HepG2 (cell line): ENCODE results near the gene NAT9. TPM values are rescaled to one million over a fixed set of nuclear protein-coding genes. Genes with fewer than 3 reads are reported as not detected.

Source experiments
- ATAC-seq: fragments of 200-7000 bp; cut with Tn5 transposase; 3 replicates; pipeline ENCODE4 v1.9.1; 2020; ENCODE audit warnings: mild to moderate bottlenecking, moderate library complexity
- BruUV-seq: library from RNA; stranded (reverse); fragments of 400-500 nt; replicated peaks from 2 replicates; lab custom pipeline; 2021; lab: Mats Ljungman, UMichigan
- CTCF ChIA-PET: fragments of 300-600 bp; formaldehyde crosslinking; extraction: SDS; loops from one replicate; lab custom pipeline; 2021; ENCODE audit warnings: low total read pairs, inconsistent platforms, low intra/inter-chr PET ratio; lab: Yijun Ruan, JAX
- POLR2A ChIA-PET: fragments of 350-600 bp; sonication (Branson Sonifier 250); formaldehyde crosslinking; loops from one replicate; lab custom pipeline; 2020; ENCODE audit warnings: antibody characterized with exemption, inconsistent platforms; lab: Yijun Ruan, JAX
- DNase-seq: peaks from one replicate; pipeline ENCODE4 v3.0.0-alpha.2; 2015; ENCODE audit warnings: low spot score
- FAIRE-seq: peaks from 3 replicates; lab custom pipeline; 2011; peaks lifted over from hg19 to GRCh38; lab: Jason Lieb, UNC
- H2AFZ ChIP-seq: one replicate; pipeline ENCODE4 v1.6.1; 2011; ENCODE audit warnings: low read length, inconsistent platforms
- H3K27ac ChIP-seq: fragments of 300-600 bp; 3 replicates; pipeline ENCODE4 v1.8.0; 2011; ENCODE audit warnings: mixed run types, mild to moderate bottlenecking, mixed read lengths, low read length, inconsistent platforms; ENCODE audit not compliant: insufficient read depth; ENCODE audit errors: extremely low read length
- H3K27me3 ChIP-seq, 2 experiments: fragments of 200-600 bp in 1 of 2; 2 replicates in 1 of 2; 3 replicates in 1 of 2; pipeline versions ENCODE4 v1.6.0 to v1.8.0; 2011; ENCODE audit warnings: low read length in 2 of 2, mild to moderate bottlenecking in 2 of 2, moderate library complexity in 2 of 2, inconsistent platforms in 1 of 2; ENCODE audit not compliant: insufficient read depth in 2 of 2, control insufficient read depth in 1 of 2
- H3K36me3 ChIP-seq, 2 experiments: fragments of 200-600 bp in 1 of 2; replicated peaks in 1 of 2; 2 replicates in 1 of 2; 3 replicates in 1 of 2; pipeline versions ENCODE4 v1.5.1 to v1.8.0; 2011; ENCODE audit warnings: low read length in 2 of 2, inconsistent platforms in 1 of 2; ENCODE audit not compliant: insufficient read depth in 2 of 2, control insufficient read depth in 1 of 2
- H3K4me1 ChIP-seq: 2 replicates; pipeline ENCODE4 v1.5.1; 2012; ENCODE audit warnings: low read length, inconsistent platforms; ENCODE audit not compliant: insufficient read depth
- H3K4me2 ChIP-seq: 2 replicates; pipeline ENCODE4 v1.6.0; 2011; ENCODE audit warnings: low read depth, low read length, inconsistent platforms
- H3K4me3 ChIP-seq, 3 experiments: fragments of 200-600 bp in 1 of 3; sonication (generic), shearing (Covaris generic) in 1 of 3; replicated peaks in 1 of 3; 2 replicates each; pipeline ENCODE4 v1.5.1; 2011 to 2016; ENCODE audit warnings: low read length in 3 of 3, inconsistent platforms in 2 of 3, low read depth in 2 of 3, mild to moderate bottlenecking in 2 of 3, control low read depth in 1 of 3, mixed read lengths in 1 of 3; ENCODE audit not compliant: insufficient read depth in 1 of 3
- H3K79me2 ChIP-seq: one replicate; pipeline ENCODE4 v1.6.1; 2011; ENCODE audit warnings: low read length, inconsistent platforms; ENCODE audit not compliant: insufficient read depth
- H3K9ac ChIP-seq: 2 replicates; pipeline ENCODE4 v1.6.0; 2011; ENCODE audit warnings: mild to moderate bottlenecking, low read depth, low read length, inconsistent platforms; ENCODE audit not compliant: insufficient read depth
- H3K9me3 ChIP-seq: 2 replicates; pipeline ENCODE4 v1.5.1; 2012; ENCODE audit warnings: mild to moderate bottlenecking, low read length
- H4K20me1 ChIP-seq: 2 replicates; pipeline ENCODE4 v1.6.0; 2011; ENCODE audit warnings: inconsistent platforms, mild to moderate bottlenecking, low read length, moderate library complexity; ENCODE audit not compliant: insufficient read depth
- EEA1 ChIP-seq: sonication (generic); formaldehyde crosslinking; IDR thresholded peaks from 2 replicates; pipeline ENCODE4 v1.5.1; 2020; ENCODE audit warnings: mild to moderate bottlenecking, missing genetic modification reagents, borderline replicate concordance
- FOXO1 ChIP-seq: sonication (generic); formaldehyde crosslinking; IDR thresholded peaks from 2 replicates; pipeline ENCODE4 v1.4.0; 2020; ENCODE audit warnings: missing genetic modification reagents
- HNRNPH1 ChIP-seq: fragments of 200-400 bp; formaldehyde crosslinking; optimal IDR thresholded peaks from 2 replicates; pipeline ENCODE3; 2017; ENCODE audit warnings: mild to moderate bottlenecking, low read depth, low read length
- IKZF5 ChIP-seq: IDR thresholded peaks from 2 replicates; pipeline ENCODE4 v1.6.1; 2018; ENCODE audit warnings: missing genetic modification reagents, mild to moderate bottlenecking, missing compliant biosample characterization
- PAX8 ChIP-seq: sonication (generic); formaldehyde crosslinking; IDR thresholded peaks from 2 replicates; pipeline ENCODE4 v1.8.0; 2022; ENCODE audit warnings: mild to moderate bottlenecking, missing genetic modification reagents, borderline replicate concordance
- SAP130 ChIP-seq: IDR thresholded peaks from 2 replicates; pipeline ENCODE4 v1.6.1; 2016; ENCODE audit warnings: low read depth
- SP2 ChIP-seq: sonication (generic); formaldehyde crosslinking; IDR thresholded peaks from 2 replicates; pipeline ENCODE4 v1.5.1; 2020; ENCODE audit warnings: mild to moderate bottlenecking, missing genetic modification reagents
- SP4 ChIP-seq: sonication (generic); formaldehyde crosslinking; IDR thresholded peaks from 2 replicates; pipeline ENCODE4 v1.8.1; 2023; ENCODE audit warnings: mild to moderate bottlenecking, missing genetic modification reagents
- SRF ChIP-seq: IDR thresholded peaks from 2 replicates; pipeline ENCODE4 v1.6.1; 2011; ENCODE audit warnings: mild to moderate bottlenecking, low read depth, low read length, moderate library complexity
- SUZ12 ChIP-seq: fragments of 150-350 bp; IDR thresholded peaks from 2 replicates; pipeline ENCODE4 v1.6.1; 2014; ENCODE audit warnings: low read depth, low read length
- ZNF225 ChIP-seq: sonication (generic); formaldehyde crosslinking; IDR thresholded peaks from 2 replicates; pipeline ENCODE4 v1.4.0; 2020; ENCODE audit warnings: mild to moderate bottlenecking, missing genetic modification reagents
- ZNF414 ChIP-seq: sonication (generic); formaldehyde crosslinking; IDR thresholded peaks from 2 replicates; pipeline ENCODE4 v1.5.0; 2020; ENCODE audit warnings: missing genetic modification reagents
- ZNF430 ChIP-seq: sonication (generic); formaldehyde crosslinking; IDR thresholded peaks from 2 replicates; pipeline ENCODE4 v1.9.0; 2021; ENCODE audit warnings: mild to moderate bottlenecking, missing genetic modification reagents
- ZNF550 ChIP-seq: sonication (generic); formaldehyde crosslinking; IDR thresholded peaks from 2 replicates; pipeline ENCODE4 v1.4.0; 2020; ENCODE audit warnings: mild to moderate bottlenecking, missing genetic modification reagents, borderline replicate concordance
- ZNF780A ChIP-seq: sonication (generic); formaldehyde crosslinking; IDR thresholded peaks from 2 replicates; pipeline ENCODE4 v1.8.0; 2022; ENCODE audit warnings: mild to moderate bottlenecking, missing genetic modification reagents, moderate library complexity
- WGBS: methylation state at CpG from one replicate; pipeline ENCODE4 v1.1.6; 2017; ENCODE audit warnings: low lambda C conversion rate; 5-methylcytosine and 5-hydroxymethylcytosine counted together
- in situ Hi-C: cut with HindIII; loops from 2 replicates; pipeline ENCODE4 v1.10.0; 2017; ENCODE audit warnings: low pct_unique_long_range_greater_than_20kb; ENCODE audit not compliant: extremely low pct_ligation_motif_present
- intact Hi-C: fragments of 100-400 bp; cut with micrococcal nuclease; formaldehyde crosslinking; loops from one replicate; pipeline ENCODE4 v1.10.0; 2022; ENCODE audit not compliant: unreplicated experiment
- polyA plus RNA-seq, 8 experiments: library from polyadenylated mRNA; depleted of rRNA in 3 of 8; stranded (reverse) in 7 of 8; unstranded in 1 of 8; fragments of >200 nt; fragmentation: Illumina TruSeq in 4 of 8; extraction: Trizol in 4 of 8; gene quantifications; 2 replicates each; pipeline versions ENCODE4 v1.2.1 to v1.2.3, GENCODE V29; 2011 to 2016; ENCODE audit warnings: low read depth in 4 of 8, missing spikeins in 1 of 8, mixed read lengths in 1 of 8; ENCODE audit not compliant: insufficient read depth in 1 of 8
- total RNA-seq, 5 experiments: library from RNA; depleted of rRNA; stranded (reverse); fragments of >200 nt; fragmentation: Illumina TruSeq; extraction: Trizol; gene quantifications; 2 replicates each; pipeline ENCODE4 v1.2.3, GENCODE V29; 2016; ENCODE audit warnings: low read depth in 1 of 5
- TF ChIP-seq, protein P1 (sequence below): sonication (generic); formaldehyde crosslinking; IDR thresholded peaks from 2 replicates; pipeline ENCODE4 v1.8.1; 2023; ENCODE audit warnings: missing genetic modification reagents, mild to moderate bottlenecking, borderline replicate concordance

The NAT9 gene
- total and polyA plus RNA-seq, 2 of the 13 experiments (the other 11 are each of a cell fraction or from before 2014, with no cell fraction given), result 39.7 to 44.2 TPM

- no TSS peak for BruUV-seq
Observed at GRCh38 chr17:74815067-74815466, 38.9 kb upstream of the NAT9 start.

More at GRCh38 chr17:74815067-74815466, 38.9 kb upstream of the NAT9 start:
- no peaks in the 10 kb centered on the region for H3K27me3 ChIP-seq
- DNase-seq (no peak), ATAC-seq (no peak), FAIRE-seq (no peak)
- H4K20me1 ChIP-seq, result no peaks in the 10 kb centered on the region
- H2AFZ ChIP-seq, result no peak overlapping the region
- intact Hi-C loops, result no loop called here
- CTCF ChIA-PET, result interaction anchor here (2.5 kb wide), 1 partner anchor 24 kb away, joined by 7 read pairs; no protein-coding TSS in a partner anchor
- in situ Hi-C loops, result no loop called here
- POLR2A ChIA-PET, result no interaction called here
- peaks cover under 1 to 4% of the 10 kb centered on the region in 2 experiments; a peak in 2 of 5 replicates for H3K36me3 ChIP-seq
- no peak overlapping the region for H3K27ac ChIP-seq
- 95% methylated on average over 7 of the region's 7 CpGs for WGBS
- H3K9me3 ChIP-seq, result no peaks in the 10 kb centered on the region
- no peak overlapping the region for H3K9ac ChIP-seq
- H3K79me2 ChIP-seq, result no peaks in the 10 kb centered on the region
- no peaks in the 10 kb centered on the region for H3K4me1 ChIP-seq
- H3K4me3 ChIP-seq, result no peak overlapping the region
- TF ChIP-seq ZNF550 (CRISPR knock-in tag) (no peak), PAX8 (CRISPR knock-in tag) (no peak), SP2 (CRISPR knock-in tag) (no peak), ZNF780A (CRISPR knock-in tag) (no peak), SAP130 (no peak), SRF (no peak), ZNF225 (CRISPR knock-in tag) (no peak), FOXO1 (no peak), SP4 (CRISPR knock-in tag) (no peak), IKZF5 (CRISPR knock-in tag) (no peak), ZNF430 (CRISPR knock-in tag) (no peak), ZNF414 (no peak), HNRNPH1 (no peak), SUZ12 (no peak), EEA1 (no peak)
- TF ChIP-seq, protein P1, sequence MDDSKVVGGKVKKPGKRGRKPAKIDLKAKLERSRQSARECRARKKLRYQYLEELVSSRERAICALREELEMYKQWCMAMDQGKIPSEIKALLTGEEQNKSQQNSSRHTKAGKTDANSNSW, result no peak
- no peak overlapping the region for H3K4me2 ChIP-seq
